Measurements from ENCODE around the gene IL17D. TPM values are rescaled to one million over a fixed set of nuclear protein-coding genes. Genes with fewer than 3 reads are reported as not detected.

The IL17D gene
- polyA plus RNA-seq, 10 donors = 21.9 to 47.8 (median 34.8) TPM

Other genes starting within 250 kb of the IL17D start
- 10 to 100 TPM; 20.7 to 35.3 (median 27.9) TPM for gene CRYL1, start 177.8 kb upstream of the IL17D start, polyA plus RNA-seq (ENCODE audit: insufficient read length in 10 of 10)
- 10 to 100 TPM; 11.7 to 20.6 (median 14.2) TPM for gene IFT88, start 136.5 kb upstream of the IL17D start, polyA plus RNA-seq (ENCODE audit: insufficient read length in 10 of 10)
- gene EEF1AKMT1, start 70.3 kb downstream of the IL17D start, polyA plus RNA-seq (ENCODE audit: insufficient read length in 10 of 10) = 10 to 100 TPM; 10.5 to 14.6 (median 12.4) TPM
- 10 to 100 TPM; 18.9 to 40.3 (median 29.4) TPM for gene XPO4, start 199.0 kb downstream of the IL17D start, polyA plus RNA-seq (ENCODE audit: insufficient read length in 10 of 10)

All from muscle of back (tissue), 10 donors.